GM21723 (cell line): ENCODE data around the gene REG3G.

Experiments used
- ATAC-seq: cut with Tn5 transposase; IDR thresholded peaks from one replicate; pipeline ENCODE4 v1.9.1; 2021; ENCODE audit warnings: mild to moderate bottlenecking, moderate library complexity; ENCODE audit not compliant: unreplicated experiment

REG3G gene

DNA sequence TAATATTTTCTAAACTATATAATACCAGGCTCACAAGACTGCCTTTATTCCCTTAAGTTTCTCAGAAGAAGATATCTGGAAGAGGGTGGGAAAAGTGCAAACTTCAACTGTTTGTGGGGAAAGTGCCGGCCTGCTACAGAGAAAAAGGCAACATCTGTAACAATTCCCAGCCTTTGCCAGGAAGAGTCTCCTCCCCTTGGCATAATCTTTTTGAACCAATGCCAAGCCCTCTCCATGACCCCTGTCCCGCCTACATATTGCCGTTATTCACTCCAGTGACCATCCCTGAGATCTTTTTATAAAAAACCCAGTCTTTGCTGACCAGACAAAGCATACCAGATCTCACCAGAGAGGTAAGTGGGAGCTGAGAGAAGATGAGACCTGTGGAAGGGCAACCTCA lies at the start of gene REG3G:
REG3G (plus strand) TSS at position 282 of the 400 bp plus-strand sequence. CDS start 392 bp downstream, outside the sequence.
- ATAC-seq, result no peak

DNA sequence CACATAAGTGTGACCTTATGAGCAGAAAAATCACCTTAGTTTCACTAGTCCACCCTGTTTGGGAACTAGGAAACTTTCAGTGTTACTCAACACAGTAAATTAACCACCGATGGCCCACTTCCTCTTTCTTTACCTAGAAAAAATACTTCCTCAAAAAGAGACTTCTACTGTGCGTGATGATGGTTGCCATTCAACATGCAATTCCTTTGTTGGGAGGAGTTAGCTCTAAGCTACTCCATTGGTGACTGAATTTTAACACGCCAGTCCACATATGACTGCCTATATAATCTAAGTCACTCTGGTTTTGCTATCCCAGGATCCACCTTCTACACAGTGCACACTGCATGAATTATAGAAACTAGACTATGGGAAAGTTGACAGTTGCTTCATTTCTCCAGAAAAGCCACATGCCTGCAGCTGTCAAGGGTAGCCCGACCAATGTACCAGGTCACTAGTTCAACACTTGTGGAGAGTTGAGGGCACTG lies 47.8 kb upstream of the REG3G start:
- peak; percentile 97 for ATAC-seq

DNA sequence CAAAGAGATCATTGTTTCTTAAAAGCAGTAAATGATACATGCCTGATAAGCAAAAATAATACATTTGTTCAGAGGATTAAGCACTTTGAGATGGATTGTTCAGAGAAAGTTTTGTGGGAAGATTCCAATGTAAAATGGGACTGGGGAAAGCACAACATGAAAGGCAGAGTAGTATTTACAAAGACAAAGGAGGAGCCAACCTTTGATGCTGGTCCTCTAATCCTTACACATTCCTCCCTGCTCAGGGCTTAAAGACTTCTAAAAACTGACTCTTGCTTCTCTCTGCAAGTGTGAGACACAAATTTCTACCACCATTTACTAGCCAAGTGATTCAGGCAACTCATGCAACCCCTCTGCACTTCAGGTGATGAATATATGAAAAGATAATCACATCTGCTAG lies 47.2 kb upstream of the REG3G start:
- ATAC-seq, result no peak

DNA sequence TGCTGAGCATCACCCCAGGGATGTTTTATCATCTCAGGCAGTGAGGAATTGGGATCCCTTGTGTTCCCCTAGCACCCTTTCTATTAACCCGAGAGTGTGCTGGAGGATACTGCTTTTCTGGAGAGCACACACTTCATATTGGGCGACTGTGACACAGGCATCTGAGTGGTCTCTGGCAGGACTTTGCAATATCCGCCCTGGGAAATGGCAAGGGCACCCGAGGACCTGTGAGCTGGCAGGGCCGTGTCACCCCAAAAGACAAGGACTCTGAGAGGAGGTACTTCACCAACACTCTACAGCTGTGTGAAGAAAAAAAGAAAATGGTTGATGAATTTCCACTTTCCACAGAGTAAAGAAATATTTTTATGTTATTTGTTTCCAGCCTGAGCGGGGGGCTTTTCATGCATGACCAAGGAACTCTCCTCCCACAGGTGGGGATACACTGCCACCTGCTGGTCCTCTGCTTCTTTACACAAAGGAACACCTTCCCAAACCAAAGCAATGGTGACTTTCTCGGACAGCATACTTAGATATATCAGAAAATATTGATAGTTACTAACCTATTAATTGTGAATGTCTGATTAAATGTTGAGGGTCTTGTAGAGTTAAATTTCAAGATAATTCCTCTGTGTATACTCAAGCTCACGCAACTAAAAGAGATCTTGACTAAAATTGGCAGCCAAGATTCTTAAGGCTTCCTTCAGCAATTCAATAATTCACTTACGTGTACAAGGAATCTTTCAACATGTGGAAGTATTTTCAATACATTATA lies 45.9 kb upstream of the REG3G start:
- peak; percentile 42 for ATAC-seq

DNA sequence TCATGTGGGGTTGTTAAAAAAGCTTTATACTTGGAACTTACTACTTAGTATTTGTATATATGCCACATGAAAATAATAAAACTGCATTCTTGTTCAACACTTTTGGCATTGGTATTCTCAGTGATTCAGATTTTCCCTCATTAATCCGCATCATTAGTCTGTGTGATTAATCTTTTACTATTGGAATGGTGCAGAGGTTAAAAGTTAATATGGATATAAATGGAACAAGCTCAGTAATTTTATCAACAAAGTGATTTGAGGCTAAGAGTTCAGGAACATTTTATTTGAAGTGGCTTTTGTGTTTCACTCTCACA lies 45.4 kb upstream of the REG3G start:
- ATAC-seq, result no peak

DNA sequence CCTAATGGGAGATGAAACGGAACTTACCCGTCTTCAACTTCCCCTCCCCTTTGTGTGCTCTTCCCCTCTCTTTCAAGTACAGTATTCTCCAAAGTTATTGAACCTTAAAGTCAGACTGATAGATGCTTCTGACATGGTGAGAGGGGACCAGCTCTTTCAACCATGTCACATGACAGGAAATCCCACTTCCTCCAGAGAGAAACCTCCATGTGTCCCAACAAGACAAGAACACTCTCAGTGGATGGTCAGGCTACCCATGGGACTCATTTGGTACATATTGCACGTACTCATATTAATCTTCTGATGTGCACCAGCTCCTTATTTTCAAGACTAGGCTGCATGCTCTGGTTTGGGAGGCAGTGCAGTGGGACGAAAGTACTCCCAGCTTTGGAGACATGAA lies 44.6 kb upstream of the REG3G start:
- ATAC-seq, result no peak

DNA sequence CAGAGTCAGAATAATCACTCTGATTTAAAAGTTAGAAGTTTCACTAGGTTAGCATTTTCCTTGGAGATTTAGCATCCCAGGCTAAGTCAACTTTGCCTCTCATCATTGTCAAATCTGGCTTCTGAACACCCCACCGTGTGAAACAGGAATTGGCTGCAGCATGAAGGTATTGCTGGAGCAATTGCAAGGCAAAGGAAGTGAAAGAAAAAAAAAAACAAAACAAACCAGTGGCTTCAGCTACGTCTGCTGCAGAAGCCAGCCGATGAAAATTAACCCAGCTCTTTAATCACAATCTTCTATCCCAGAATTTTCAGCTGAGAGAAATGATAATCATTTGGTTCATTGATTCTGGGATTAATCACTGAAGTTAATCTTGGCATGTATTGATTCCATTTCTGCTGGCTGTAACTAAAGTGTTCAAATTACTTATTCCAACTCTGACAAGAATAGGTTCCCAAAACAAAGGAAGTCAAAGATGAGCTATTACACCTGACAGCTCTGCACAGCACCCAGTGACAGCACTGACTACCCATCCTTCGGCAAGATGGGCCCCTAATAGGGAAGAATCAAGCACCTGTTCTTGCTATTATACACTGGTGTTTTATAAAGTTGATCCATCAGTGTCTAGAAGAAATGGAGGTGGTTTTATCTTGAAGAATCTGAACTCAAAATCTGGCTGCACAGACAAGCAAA lies 42.7 kb upstream of the REG3G start:
- ATAC-seq, result no peak

DNA sequence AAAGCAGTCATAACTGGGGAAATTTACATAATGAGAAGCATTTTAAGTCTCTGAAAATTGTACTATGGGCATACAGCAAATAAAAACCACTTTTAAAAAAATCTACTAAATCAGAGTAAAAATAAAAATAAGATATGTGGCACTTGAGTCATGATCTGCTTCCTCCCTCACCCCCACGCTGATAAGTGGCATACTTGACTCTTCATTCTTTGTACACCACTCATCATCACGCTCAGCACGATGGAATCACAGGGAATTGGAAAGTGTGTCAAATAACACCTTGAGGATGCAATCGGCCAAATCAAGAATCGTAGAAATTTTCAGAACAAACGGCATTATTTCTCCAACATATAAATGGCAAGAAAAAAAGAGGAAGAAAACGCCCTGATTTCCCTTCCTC lies 41.1 kb upstream of the REG3G start:
- no peak for ATAC-seq

DNA sequence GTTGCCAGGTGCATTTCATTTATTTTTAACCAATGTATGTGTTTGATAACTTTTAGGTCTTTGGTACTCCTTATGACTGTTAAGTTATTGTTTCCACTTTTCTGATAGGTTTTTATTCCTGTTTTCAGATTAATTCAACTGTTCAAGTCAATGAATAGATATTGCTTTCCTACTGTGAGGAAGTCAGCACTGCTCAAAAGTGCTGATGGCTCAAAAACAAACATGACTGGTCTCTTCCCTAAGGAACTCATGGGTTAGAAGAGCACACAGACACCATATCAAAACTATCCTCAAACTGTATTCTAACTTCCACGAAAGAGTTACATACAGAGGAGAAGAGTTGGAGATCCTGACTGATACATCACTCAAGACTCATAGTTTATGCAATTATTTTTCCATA lies 39.9 kb upstream of the REG3G start:
- ATAC-seq, result no peak

DNA sequence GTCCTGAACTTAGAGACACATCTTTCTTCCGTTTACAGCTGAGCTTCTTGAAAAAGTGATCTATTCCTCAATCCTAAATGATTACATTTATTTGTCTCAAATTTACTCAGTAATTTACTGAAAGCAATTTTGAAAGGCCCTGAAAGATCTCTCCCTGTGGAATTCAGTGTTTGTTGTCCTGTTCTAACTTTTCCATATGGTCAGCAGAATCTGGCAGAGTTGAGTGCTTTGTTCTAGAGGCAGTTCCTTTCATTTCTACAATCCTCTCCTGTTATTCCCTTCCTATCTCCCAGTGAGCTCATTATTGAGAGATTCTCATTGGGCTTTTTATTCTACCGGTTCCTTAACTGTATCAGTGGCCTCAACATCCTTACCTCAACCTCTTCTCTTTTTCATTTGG lies 36.5 kb upstream of the REG3G start:
- ATAC-seq, result no peak

DNA sequence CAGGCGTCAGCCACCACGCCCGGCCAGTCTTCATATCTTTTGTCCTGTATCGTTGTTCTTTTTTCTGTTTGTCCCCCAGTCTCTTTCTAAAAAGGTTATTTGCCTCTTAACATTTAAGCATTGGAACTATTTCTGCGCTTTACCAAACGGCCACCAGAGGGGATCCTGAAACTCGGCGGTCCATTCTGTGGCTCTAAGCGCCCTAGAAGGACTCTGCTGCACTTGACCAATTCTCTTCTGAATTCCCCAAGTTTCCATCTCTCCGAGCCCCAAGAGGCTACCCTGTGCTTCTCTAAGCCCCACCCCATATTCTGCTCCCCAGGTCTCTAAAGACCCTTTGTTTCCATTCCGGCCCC lies 33.1 kb upstream of the REG3G start:
- ATAC-seq, result no peak

DNA sequence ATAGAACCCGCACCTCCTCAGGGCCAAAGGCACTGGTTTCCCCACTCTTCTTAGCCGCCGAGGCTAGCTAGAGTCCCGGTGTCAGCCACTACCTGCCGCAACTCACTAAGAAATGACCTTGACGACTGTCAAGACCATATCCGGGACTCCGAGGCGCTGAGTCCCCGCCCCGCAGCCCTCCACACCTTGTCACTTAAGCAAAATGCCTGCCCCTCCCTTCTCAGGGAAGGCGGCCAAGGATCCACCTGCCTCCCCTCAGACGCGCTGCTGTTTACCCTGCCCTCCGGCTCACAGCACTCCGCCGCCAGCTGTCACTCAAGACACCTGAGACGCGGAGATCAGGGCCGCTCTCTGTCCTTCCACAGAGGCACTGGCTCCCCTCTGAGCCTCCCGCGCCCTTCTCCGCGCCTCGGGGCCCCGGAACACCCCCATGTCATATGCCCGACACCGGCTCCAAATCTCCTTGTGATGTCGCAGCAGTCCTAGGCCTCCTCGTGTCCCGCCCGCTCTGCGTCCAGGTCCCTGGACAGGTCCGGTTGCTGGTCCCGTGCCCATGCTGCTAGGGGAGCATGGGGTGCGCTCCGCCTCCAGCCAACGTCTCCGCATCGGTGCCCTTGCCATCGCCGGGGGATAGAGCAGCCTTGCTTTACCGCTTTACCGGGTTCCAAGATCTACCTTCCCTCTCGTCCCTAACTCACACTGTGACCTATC lies 32.5 kb upstream of the REG3G start:
- ATAC-seq, result no peak

DNA sequence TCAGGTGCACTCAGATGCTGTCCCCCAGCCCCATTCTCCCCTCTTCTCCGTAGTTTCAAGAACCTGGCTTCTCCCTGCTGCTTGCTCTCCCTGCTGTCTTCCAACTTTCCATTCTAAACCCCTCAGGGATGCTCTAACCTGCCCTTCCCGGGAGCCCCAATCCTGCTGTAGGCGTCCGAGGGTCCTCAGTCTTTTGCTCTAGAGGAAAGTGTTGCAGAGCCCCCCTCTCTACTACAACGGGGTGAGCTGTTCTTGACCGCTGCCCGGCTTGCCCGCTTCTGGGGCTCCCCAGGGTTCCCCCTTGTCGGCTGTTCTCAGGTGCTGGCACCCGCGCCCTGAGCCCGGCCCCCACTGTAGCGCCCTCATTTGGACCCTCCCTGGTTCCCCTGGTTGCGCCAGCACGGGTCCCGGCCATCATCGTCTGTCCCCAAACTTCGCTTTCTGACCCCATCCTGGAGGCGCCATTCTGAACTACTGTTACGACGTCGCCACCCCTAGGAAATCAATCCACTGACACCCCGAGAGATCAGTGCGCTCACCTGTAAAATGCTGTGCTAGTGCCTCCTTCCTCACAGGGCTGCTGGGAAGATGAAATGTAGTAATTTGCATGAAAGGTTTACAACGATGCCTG lies 31.9 kb upstream of the REG3G start:
- no peak for ATAC-seq

DNA sequence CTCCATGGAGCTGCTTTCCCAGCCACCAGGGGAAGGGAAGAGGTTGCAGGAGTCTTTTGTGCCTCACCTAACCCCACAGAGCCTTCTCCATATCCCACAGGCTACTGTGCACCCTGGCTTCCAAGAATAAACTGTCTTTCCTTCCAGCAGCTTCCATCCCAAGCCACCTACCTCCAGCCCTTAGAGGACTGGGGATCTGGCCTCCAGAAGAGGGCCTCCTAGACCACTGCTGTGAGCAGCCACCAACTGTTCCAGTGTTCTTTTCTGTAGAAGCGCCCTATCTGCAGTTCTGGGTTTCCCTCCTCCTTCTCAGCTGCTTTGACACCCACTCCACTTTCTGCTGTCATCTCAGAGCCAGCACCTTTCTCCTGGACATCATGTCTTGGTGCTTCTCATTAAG lies 30.7 kb upstream of the REG3G start:
- no peak for ATAC-seq

DNA sequence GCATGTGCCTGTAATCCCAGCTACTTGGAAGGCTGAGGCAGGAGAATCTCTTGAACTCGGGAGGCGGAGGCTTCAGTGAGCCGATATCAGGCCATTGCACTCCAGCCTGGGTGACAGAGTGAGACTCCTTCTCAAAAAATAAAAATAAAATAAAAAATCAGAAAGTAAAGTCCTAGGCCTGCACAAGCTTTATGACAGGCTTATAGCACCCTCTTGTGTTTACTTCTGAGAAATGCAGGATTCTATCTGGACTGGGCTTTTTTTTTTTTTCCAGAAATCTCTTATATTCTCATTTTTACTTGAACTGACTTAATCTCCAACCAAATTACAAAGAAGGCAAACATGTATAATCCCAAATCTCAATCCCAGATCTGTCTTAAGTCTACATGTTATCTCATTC lies 26.1 kb upstream of the REG3G start:
- ATAC-seq, result no peak

DNA sequence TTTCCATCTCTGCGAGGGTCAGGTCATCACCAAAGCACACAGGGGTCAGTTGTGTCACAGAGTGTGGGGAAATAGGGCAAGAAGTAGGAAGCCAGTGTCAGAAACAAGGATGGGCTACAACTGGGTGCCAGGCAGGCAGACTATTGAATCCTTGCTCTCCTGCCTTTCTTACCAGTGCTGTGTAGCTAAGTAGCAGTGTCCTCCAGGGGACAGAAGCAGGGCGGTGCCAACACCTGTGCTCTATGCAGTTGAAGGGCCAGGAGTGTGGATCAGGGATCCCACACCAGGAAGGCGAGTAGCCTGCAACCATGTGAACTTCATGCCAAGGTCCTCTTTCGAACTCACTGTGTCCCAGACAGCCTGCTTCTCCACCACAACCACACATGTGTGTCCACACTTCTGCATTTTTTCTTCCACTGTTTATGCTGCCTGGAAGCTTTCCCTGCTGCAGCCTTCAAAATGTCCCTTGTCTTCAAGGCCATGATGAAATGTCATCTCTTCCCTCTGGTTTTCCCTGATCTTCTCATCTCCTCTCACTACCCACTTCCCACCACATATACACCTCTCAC lies 25.4 kb upstream of the REG3G start:
- no peak for ATAC-seq

DNA sequence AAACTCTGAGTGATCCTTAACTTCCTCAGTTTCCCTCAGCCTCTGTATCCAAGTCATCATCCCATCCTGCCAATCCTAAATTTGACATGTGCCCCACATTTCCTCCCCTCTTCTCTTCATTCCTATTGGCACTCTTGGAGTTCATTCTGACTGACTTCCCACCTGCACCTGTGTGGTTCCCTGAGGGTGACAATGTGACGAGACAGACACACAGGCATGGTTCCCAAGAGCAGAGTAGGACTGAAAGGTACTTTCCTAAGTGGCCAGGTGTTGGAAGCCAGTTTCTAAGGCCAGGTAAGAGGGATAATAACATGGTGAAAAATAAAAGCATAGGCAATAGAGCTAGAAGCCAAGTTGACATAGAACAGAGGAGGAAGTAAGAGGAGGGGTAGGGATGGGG lies 24.2 kb upstream of the REG3G start:
- no peak for ATAC-seq

DNA sequence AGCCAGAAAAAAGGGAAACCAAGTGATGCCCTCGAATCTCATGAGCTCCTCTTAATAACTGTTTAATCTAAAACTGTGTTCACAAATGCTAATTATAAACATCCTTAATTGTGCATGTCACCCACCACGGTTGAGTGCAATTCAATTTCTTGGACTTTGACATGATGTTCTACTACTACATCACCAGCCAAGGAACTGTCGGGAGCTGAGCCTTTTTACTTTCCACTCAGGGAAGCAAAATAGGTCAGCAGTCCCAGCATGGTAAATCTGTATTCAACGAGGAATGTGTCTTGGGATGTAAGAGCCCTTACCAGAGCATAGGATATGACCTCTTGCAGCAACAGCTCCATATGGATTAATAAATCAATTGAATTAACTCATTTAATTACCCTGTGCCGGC lies 20.8 kb upstream of the REG3G start:
- no peak for ATAC-seq

DNA sequence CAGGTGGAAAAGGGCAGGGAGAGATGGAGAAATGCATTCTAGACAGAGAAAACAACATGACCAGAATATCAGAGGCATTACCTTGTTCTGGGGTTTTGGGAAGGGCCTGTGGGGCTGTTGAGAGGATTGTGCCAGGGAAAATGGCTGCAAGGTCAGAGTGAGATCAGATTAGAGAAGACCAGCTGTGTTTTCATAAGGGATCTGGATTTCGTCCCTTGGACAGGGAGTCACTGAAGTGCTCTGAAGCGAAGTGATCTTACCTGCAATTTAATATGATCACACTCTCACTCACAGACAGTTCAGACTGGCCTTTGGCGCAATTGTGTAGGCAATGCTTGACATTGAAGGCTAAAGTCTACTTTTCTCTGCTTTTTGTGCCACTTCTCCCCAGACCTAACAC lies 20.3 kb upstream of the REG3G start:
- no peak for ATAC-seq

DNA sequence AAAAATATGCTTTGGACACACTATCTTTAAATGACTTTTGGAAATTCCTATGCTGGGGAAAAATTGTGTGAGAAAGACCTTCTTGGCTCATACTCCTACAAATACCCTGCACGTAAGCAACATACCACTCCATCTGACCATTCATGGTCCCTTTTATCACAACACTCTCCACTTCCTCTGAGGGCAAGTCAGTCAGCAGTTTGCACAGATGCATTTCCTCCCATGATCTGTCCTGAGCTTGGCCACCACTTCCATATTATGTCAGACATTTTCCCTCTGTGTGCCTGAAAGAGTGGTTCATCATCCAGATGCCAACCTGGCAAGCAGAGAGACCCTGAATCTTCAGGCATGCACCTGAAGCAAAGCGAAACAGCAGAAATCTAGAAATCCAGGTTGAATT lies 16.1 kb upstream of the REG3G start:
- ATAC-seq, result no peak

DNA sequence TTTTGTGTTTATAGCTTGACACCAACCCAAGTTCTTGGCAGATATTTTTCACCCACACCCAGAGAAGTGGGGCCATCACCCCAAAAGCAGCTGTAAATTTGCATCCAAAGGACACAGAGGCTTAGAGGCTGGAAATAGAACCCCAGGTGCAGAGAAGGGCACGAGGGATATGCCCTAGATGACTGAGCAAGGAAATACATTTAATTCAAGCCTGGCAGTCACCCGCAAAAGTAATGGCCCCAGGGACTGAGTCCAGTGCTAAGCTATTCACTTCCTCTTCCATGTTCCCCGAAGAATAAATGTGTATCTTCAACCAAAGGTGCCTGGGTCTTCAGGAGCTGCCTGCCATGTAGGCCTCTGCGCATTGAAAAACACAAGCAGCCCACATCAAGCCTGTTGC lies 14.0 kb upstream of the REG3G start:
- no peak for ATAC-seq
